HS-27A (cell line): Measurements from ENCODE around the gene NONO.
A peak's percentile ranks its signal among the peaks of the same experiment; 100 is the strongest.
"Not testable (repeated sequence)": the region's sequence is repeated elsewhere in the genome, so short reads cannot be mapped to it uniquely, and the experiment has no call there.

ENCODE experiments used
- DNase-seq: peaks from one replicate; pipeline ENCODE4 v3.0.0-alpha.2; 2012; ENCODE audit warnings: low read depth, missing footprints

NONO gene

GRCh38 chrX:71285929-71286328, 2.5 kb downstream of the NONO start:
- DNase-seq = no peak

GRCh38 chrX:71291381-71291780, 7.9 kb downstream of the NONO start:
- no peak for DNase-seq

- DNase-seq = peak; percentile 53
Measured at GRCh38 chrX:71292669-71293365, 9.4 kb downstream of the NONO start.

GRCh38 chrX:71296806-71297205, 13.4 kb downstream of the NONO start:
- DNase-seq = no peak

GRCh38 chrX:71298119-71298518, 14.7 kb downstream of the NONO start:
- DNase-seq = no peak

GRCh38 chrX:71300064-71300463, 16.6 kb downstream of the NONO start:
- DNase-seq = not testable (repeated sequence)

- not testable (repeated sequence) for DNase-seq
Measured at GRCh38 chrX:71300495-71300894, 17.1 kb downstream of the NONO start.

GRCh38 chrX:71301195-71301924, 17.9 kb downstream of the NONO start, which contains the start of gene ITGB1BP2:
TSS of gene ITGB1BP2 (plus strand) at chrX:71301750. CDS start at chrX:71301807, 57 bp downstream.
- DNase-seq = no peak

GRCh38 chrX:71302461-71303213, 19.2 kb downstream of the NONO start:
- DNase-seq = no peak

- no peak for DNase-seq
Measured at GRCh38 chrX:71304561-71304960, 21.1 kb downstream of the NONO start.

- DNase-seq = no peak
Measured at GRCh38 chrX:71315917-71316316, 32.5 kb downstream of the NONO start.

GRCh38 chrX:71316959-71317358, 33.5 kb downstream of the NONO start:
- DNase-seq = not testable (repeated sequence)

GRCh38 chrX:71320126-71320525, 36.7 kb downstream of the NONO start:
- DNase-seq = no peak

GRCh38 chrX:71321731-71322130, 38.3 kb downstream of the NONO start:
- DNase-seq = no peak

- not testable (repeated sequence) for DNase-seq
Measured at GRCh38 chrX:71324452-71324851, 41.0 kb downstream of the NONO start.

GRCh38 chrX:71326394-71326793, 43.0 kb downstream of the NONO start:
- no peak for DNase-seq

GRCh38 chrX:71349151-71349665, 65.8 kb downstream of the NONO start:
- not testable (repeated sequence) for DNase-seq

GRCh38 chrX:71349867-71350266, 66.4 kb downstream of the NONO start:
- DNase-seq = not testable (repeated sequence)
